Duodenal mucosa (tissue), 2 donors: Measurements from ENCODE around the gene GALNT14.

Source experiments
- H3K27ac ChIP-seq: one replicate; pipeline ENCODE4 v1.7.0; 2013; ENCODE audit warnings: low read depth, low read length
- H3K27me3 ChIP-seq, 2 donors: one replicate each; pipeline ENCODE4 v1.7.0; 2013; ENCODE audit warnings: low read length in 2 of 2, control low read depth in 1 of 2; ENCODE audit not compliant: insufficient read depth in 2 of 2, control insufficient read depth in 1 of 2
- H3K36me3 ChIP-seq, 2 donors: one replicate each; pipeline ENCODE4 v1.7.0; 2013; ENCODE audit warnings: low read length in 2 of 2, control low read depth in 1 of 2; ENCODE audit not compliant: insufficient read depth in 2 of 2, control insufficient read depth in 1 of 2
- H3K4me1 ChIP-seq, 2 donors: one replicate each; pipeline ENCODE4 v1.7.0; 2013; ENCODE audit warnings: low read length in 2 of 2, control low read depth in 1 of 2; ENCODE audit not compliant: insufficient read depth in 2 of 2, control insufficient read depth in 1 of 2
- H3K4me3 ChIP-seq, 2 donors: one replicate each; pipeline ENCODE4 v1.7.0; 2013; ENCODE audit warnings: low read length in 2 of 2, low read depth in 1 of 2
- H3K9ac ChIP-seq, 2 donors: one replicate each; pipeline ENCODE4 v1.7.0; 2013; ENCODE audit warnings: low read length in 2 of 2, low read depth in 1 of 2
- H3K9me3 ChIP-seq, 2 donors: one replicate each; pipeline ENCODE4 v1.7.0; 2013; ENCODE audit warnings: low read length in 2 of 2, control low read depth in 1 of 2; ENCODE audit not compliant: control insufficient read depth in 1 of 2

Gene GALNT14

GRCh38 chr2:30997979-30998378, 140.3 kb downstream of the GALNT14 start:
- Histone ChIP-seq H3K4me1 (no peaks in the 10 kb centered on the region), H3K36me3 (no peaks in the 10 kb centered on the region), H3K27ac (no peak overlapping the region), H3K9me3 (no peaks in the 10 kb centered on the region), H3K27me3 (no peaks in the 10 kb centered on the region), H3K4me3 (no peak overlapping the region), H3K9ac (no peak overlapping the region)

GRCh38 chr2:30994227-30995056, 143.8 kb downstream of the GALNT14 start:
- no peaks in the 10 kb centered on the region for H3K36me3 ChIP-seq
- no peaks in the 10 kb centered on the region for H3K27me3 ChIP-seq
- no peak overlapping the region for H3K27ac ChIP-seq

GRCh38 chr2:30992781-30993180, 145.5 kb downstream of the GALNT14 start:
- H3K27me3 ChIP-seq: no peaks in the 10 kb centered on the region
- H3K36me3 ChIP-seq: no peaks in the 10 kb centered on the region
- H3K27ac ChIP-seq: no peak overlapping the region
- no peak overlapping the region for H3K9ac ChIP-seq
- no peaks in the 10 kb centered on the region for H3K4me1 ChIP-seq
- H3K4me3 ChIP-seq: no peak overlapping the region
- H3K9me3 ChIP-seq: no peaks in the 10 kb centered on the region

More at GRCh38 chr2:30994227-30995056, 143.8 kb downstream of the GALNT14 start:
- Histone ChIP-seq H3K4me3 (no peak overlapping the region), H3K9me3 (no peaks in the 10 kb centered on the region), H3K9ac (no peak overlapping the region), H3K4me1 (no peaks in the 10 kb centered on the region)

- Histone ChIP-seq H3K36me3 (no peaks in the 10 kb centered on the region), H3K27ac (no peak overlapping the region), H3K27me3 (no peaks in the 10 kb centered on the region), H3K4me3 (no peak overlapping the region), H3K4me1 (no peaks in the 10 kb centered on the region), H3K9me3 (no peaks in the 10 kb centered on the region), H3K9ac (no peak overlapping the region)
Observed at GRCh38 chr2:30990671-30991070, 147.6 kb downstream of the GALNT14 start.

GRCh38 chr2:30990176-30990575, 148.1 kb downstream of the GALNT14 start:
- Histone ChIP-seq H3K9me3 (no peaks in the 10 kb centered on the region), H3K4me3 (no peak overlapping the region), H3K9ac (no peak overlapping the region), H3K4me1 (no peaks in the 10 kb centered on the region), H3K27me3 (no peaks in the 10 kb centered on the region), H3K36me3 (no peaks in the 10 kb centered on the region), H3K27ac (no peak overlapping the region)

GRCh38 chr2:30989746-30990145, 148.5 kb downstream of the GALNT14 start:
- Histone ChIP-seq H3K4me1 (no peaks in the 10 kb centered on the region), H3K9me3 (no peaks in the 10 kb centered on the region), H3K27me3 (no peaks in the 10 kb centered on the region), H3K27ac (no peak overlapping the region), H3K4me3 (no peak overlapping the region), H3K36me3 (no peaks in the 10 kb centered on the region), H3K9ac (no peak overlapping the region)

GRCh38 chr2:30987566-30987965, 150.7 kb downstream of the GALNT14 start:
- H3K27me3 ChIP-seq: no peaks in the 10 kb centered on the region
- no peaks in the 10 kb centered on the region for H3K4me1 ChIP-seq
- no peaks in the 10 kb centered on the region for H3K9me3 ChIP-seq
- H3K27ac ChIP-seq: no peak overlapping the region
- H3K4me3 ChIP-seq: no peak overlapping the region
- H3K36me3 ChIP-seq: no peaks in the 10 kb centered on the region
- H3K9ac ChIP-seq: no peak overlapping the region

GRCh38 chr2:30986231-30986580, 152.0 kb downstream of the GALNT14 start:
- Histone ChIP-seq H3K27ac (no peak overlapping the region), H3K36me3 (no peaks in the 10 kb centered on the region), H3K27me3 (no peaks in the 10 kb centered on the region), H3K4me3 (no peak overlapping the region), H3K9ac (no peak overlapping the region), H3K4me1 (no peaks in the 10 kb centered on the region), H3K9me3 (no peaks in the 10 kb centered on the region)

GRCh38 chr2:30985493-30986230, 152.6 kb downstream of the GALNT14 start:
- Histone ChIP-seq H3K4me1 (no peaks in the 10 kb centered on the region), H3K4me3 (no peak overlapping the region), H3K27me3 (no peaks in the 10 kb centered on the region), H3K9me3 (no peaks in the 10 kb centered on the region), H3K36me3 (no peaks in the 10 kb centered on the region), H3K27ac (no peak overlapping the region), H3K9ac (no peak overlapping the region)

- Histone ChIP-seq H3K36me3 (no peaks in the 10 kb centered on the region), H3K27me3 (no peaks in the 10 kb centered on the region), H3K4me1 (no peaks in the 10 kb centered on the region), H3K4me3 (no peak overlapping the region), H3K9me3 (no peaks in the 10 kb centered on the region), H3K9ac (no peak overlapping the region), H3K27ac (no peak overlapping the region)
Observed at GRCh38 chr2:30984148-30984547, 154.1 kb downstream of the GALNT14 start.
